ENCODE data around the gene RBM33. TPM values are rescaled to one million over a fixed set of nuclear protein-coding genes. Genes with fewer than 3 reads are reported as not detected.

The RBM33 gene
- total and polyA plus RNA-seq, 2 donors from 2014 or later = 9.8 to 78.7 TPM

DNA sequence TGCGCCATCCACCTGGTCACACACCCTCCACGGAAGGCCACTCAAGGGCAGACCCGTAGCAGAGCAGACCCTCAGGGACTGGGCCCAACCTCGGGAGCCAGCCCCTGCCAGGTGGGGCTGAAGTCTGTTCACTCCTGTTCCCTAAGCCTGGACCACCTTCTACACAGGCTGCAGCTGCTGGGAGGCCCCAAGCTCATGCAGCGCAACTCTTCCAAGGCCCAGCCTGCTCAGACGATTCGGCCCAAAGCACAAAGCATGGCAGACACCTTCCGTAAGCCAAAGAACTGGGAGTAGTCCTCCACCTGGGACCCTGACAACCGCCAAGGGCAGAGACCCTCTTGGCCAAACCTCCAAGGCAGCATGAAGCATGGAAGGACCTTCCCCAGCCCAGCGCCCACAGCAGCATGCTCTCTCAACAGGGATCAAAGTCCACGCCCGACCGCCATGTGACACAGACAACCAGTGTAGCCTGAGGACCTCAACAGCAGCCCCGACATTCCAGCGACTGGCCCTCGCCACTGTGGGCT, 156.3 kb downstream of the RBM33 start:
- H3K4me1 ChIP-seq (ENCODE audit: control insufficient read depth in 2 of 3, insufficient read depth in 2 of 3, low read depth in 1 of 3, low read length in 3 of 3) = peaks cover 0 to 5% (median 0%) of the 10 kb centered on the region in 3 donors
- FAIRE-seq (no peak), DNase-seq (peak in 1 of 5 donors; percentile 65)
- H3K36me3 ChIP-seq (ENCODE audit: control insufficient read depth in 2 of 3, insufficient read depth in 3 of 3, low read length in 3 of 3) = no peaks in the 10 kb centered on the region
- no peaks in the 10 kb centered on the region for H3K9me3 ChIP-seq (ENCODE audit: control insufficient read depth in 2 of 3, insufficient read depth in 1 of 3, low read length in 3 of 3)
- H3K4me3 ChIP-seq (ENCODE audit: low read length in 3 of 3) = no peak overlapping the region
- TF ChIP-seq, protein P1, sequence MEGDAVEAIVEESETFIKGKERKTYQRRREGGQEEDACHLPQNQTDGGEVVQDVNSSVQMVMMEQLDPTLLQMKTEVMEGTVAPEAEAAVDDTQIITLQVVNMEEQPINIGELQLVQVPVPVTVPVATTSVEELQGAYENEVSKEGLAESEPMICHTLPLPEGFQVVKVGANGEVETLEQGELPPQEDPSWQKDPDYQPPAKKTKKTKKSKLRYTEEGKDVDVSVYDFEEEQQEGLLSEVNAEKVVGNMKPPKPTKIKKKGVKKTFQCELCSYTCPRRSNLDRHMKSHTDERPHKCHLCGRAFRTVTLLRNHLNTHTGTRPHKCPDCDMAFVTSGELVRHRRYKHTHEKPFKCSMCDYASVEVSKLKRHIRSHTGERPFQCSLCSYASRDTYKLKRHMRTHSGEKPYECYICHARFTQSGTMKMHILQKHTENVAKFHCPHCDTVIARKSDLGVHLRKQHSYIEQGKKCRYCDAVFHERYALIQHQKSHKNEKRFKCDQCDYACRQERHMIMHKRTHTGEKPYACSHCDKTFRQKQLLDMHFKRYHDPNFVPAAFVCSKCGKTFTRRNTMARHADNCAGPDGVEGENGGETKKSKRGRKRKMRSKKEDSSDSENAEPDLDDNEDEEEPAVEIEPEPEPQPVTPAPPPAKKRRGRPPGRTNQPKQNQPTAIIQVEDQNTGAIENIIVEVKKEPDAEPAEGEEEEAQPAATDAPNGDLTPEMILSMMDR (IDR thresholded peaks at IDR 0.05; ENCODE audit: borderline replicate concordance, extremely low read depth, insufficient read depth) = no peak
- H3K27ac ChIP-seq (ENCODE audit: low read depth in 2 of 2, low read length in 2 of 2) = no peak overlapping the region
- peaks cover 28% of the 10 kb centered on the region for H3K27me3 ChIP-seq (ENCODE audit: control insufficient read depth, insufficient read depth, low read length)
- H3K9ac ChIP-seq (ENCODE audit: low read length in 3 of 3) = no peak overlapping the region
- intact Hi-C loops (cut with DNase I) = no loop called here

DNA sequence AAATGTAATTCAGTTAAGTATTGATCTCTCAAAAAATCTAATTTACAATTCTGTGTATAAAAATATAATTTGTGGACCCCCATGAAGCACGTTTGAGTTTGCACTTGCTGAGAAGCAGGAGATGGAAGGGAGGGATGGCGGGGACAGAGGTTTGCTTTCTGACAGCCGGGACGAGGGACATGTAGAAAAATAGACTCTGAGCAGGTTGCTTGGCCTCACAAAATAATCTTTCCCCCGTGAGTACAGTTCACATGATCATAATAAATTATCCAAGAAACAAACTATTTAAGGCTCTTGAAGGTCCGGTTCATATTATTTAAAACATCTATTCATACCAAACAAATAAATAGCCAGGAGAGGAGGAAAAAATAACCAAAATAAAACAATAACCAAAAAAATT, 157.8 kb downstream of the RBM33 start:
- Histone ChIP-seq H3K27me3 (ENCODE audit: control insufficient read depth, insufficient read depth, low read length) (peaks cover 33% of the 10 kb centered on the region), H3K9me3 (ENCODE audit: control insufficient read depth in 2 of 3, insufficient read depth in 1 of 3, low read length in 3 of 3) (no peaks in the 10 kb centered on the region), H3K36me3 (ENCODE audit: control insufficient read depth in 2 of 3, insufficient read depth in 3 of 3, low read length in 3 of 3) (no peaks in the 10 kb centered on the region), H3K4me1 (ENCODE audit: control insufficient read depth in 2 of 3, insufficient read depth in 2 of 3, low read depth in 1 of 3, low read length in 3 of 3) (peaks cover 0 to 6% (median 0%) of the 10 kb centered on the region in 3 donors), H3K4me3 (ENCODE audit: low read length in 3 of 3) (no peak overlapping the region), H3K9ac (ENCODE audit: low read length in 3 of 3) (no peak overlapping the region), H3K27ac (ENCODE audit: low read depth in 2 of 2, low read length in 2 of 2) (no peak overlapping the region)
- no peak for FAIRE-seq
- TF ChIP-seq, protein P1 (IDR thresholded peaks at IDR 0.05; ENCODE audit: borderline replicate concordance, extremely low read depth, insufficient read depth) = no peak
- intact Hi-C loops (cut with DNase I) = no loop called here
- peak in 1 of 5 donors; percentile 19 for DNase-seq

DNA sequence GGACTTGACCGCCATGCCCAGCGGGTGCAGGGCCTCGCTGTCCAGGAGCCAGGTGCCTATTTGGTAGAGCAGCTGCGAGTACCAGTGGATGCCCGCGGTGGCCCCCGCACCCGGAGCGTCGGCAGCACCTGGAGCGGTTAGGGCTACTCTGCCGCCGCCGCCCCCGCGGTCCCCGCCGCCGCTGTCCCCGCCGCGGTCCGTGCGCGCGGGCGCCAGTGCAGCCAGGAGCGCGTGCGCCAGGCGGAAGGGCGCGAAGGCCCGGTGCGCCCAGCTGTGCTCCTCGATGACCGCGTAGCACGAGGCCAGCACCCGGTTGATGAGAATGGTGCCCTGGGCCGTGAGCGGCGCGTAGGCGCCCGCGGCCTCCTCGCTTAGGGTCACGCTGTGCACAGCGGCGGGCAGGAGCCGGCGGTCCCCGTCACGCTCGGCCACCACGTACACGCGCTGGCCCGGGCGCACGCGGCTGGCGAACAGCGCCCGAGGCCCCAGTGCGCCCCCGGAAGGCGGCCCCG, 158.5 kb downstream of the RBM33 start:
- H3K4me3 ChIP-seq (ENCODE audit: low read length in 3 of 3) = no peak overlapping the region
- DNase-seq (peak in 2 of 5 donors; percentile 11 to 67), FAIRE-seq (no peak)
- H3K4me1 ChIP-seq (ENCODE audit: control insufficient read depth in 2 of 3, insufficient read depth in 2 of 3, low read depth in 1 of 3, low read length in 3 of 3) = peaks cover 0 to 10% (median 0%) of the 10 kb centered on the region in 3 donors
- intact Hi-C loops (cut with DNase I) = no loop called here
- H3K9me3 ChIP-seq (ENCODE audit: control insufficient read depth in 2 of 3, insufficient read depth in 1 of 3, low read length in 3 of 3) = no peaks in the 10 kb centered on the region
- H3K27ac ChIP-seq (ENCODE audit: low read depth in 2 of 2, low read length in 2 of 2) = no peak overlapping the region
- TF ChIP-seq, protein P1 (IDR thresholded peaks at IDR 0.05; ENCODE audit: borderline replicate concordance, extremely low read depth, insufficient read depth) = no peak
- H3K27me3 ChIP-seq (ENCODE audit: control insufficient read depth, insufficient read depth, low read length) = peaks cover 38% of the 10 kb centered on the region
- H3K9ac ChIP-seq (ENCODE audit: low read length in 3 of 3) = no peak overlapping the region
- H3K36me3 ChIP-seq (ENCODE audit: control insufficient read depth in 2 of 3, insufficient read depth in 3 of 3, low read length in 3 of 3) = no peaks in the 10 kb centered on the region
